B cell (primary cell): ENCODE results near the gene LENG9.
"Not testable (repeated sequence)": the region's sequence is repeated elsewhere in the genome, so short reads cannot be mapped to it uniquely, and the experiment has no call there.

Source experiments
- CTCF ChIP-seq: fragments of 200-600 bp; IDR thresholded peaks from one replicate; pipeline ENCODE4 v1.8.0; 2022; ENCODE audit warnings: antibody characterized with exemption, mild to moderate bottlenecking
- EZH2 ChIP-seq: IDR thresholded peaks from 2 replicates; pipeline ENCODE4 v1.6.1; 2012; ENCODE audit warnings: borderline replicate concordance, low read depth, mild to moderate bottlenecking, moderate library complexity, low read length; ENCODE audit not compliant: insufficient read depth, poor library complexity, severe bottlenecking

- not testable (repeated sequence) for TF ChIP-seq CTCF, EZH2
These were observed 29.5 kb upstream of the LENG9 start for GRCh38 chr19:54493056-54493455.
